CD4-positive, alpha-beta T cell treated with Interleukin-21 for 1 hour (primary cell): ENCODE measurements around the gene HSPB7.
"Not testable (repeated sequence)": the region's sequence is repeated elsewhere in the genome, so short reads cannot be mapped to it uniquely, and the experiment has no call there.

Experiments used
- DNase-seq: peaks from one replicate; pipeline ENCODE4 v3.0.0-alpha.2; 2020

The HSPB7 gene

DNA sequence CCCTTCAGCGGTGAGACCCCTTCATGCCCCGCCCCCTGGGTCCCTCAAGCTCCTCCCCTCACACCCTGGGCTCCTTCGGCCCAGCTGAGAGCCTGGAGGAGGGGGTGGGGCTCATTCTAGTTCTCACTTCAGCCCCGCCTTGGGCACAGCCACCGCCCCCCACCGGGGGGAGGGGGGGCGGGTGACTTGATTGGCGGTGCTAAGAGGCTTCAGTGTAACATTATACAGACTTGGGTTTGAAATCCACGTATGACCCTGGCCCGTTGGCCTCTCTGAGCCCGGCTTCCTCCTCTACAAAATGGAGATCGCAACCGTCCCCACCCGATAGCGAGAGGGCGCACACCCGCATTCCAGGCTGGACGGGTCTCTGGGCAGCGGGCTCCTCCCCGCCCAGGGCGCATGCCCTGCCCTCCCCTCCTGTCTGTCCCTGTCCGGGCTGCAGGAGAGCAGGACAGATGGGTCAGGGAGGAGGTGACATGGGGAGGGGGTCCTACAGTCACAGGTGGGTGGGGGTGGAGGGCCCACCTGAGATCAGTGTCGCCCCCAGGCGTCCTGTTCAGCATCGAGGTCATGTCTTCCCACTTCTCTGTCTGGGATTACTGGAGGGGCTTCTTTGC lies 30.8 kb upstream of the HSPB7 start:
- DNase-seq: peak; percentile 47

DNA sequence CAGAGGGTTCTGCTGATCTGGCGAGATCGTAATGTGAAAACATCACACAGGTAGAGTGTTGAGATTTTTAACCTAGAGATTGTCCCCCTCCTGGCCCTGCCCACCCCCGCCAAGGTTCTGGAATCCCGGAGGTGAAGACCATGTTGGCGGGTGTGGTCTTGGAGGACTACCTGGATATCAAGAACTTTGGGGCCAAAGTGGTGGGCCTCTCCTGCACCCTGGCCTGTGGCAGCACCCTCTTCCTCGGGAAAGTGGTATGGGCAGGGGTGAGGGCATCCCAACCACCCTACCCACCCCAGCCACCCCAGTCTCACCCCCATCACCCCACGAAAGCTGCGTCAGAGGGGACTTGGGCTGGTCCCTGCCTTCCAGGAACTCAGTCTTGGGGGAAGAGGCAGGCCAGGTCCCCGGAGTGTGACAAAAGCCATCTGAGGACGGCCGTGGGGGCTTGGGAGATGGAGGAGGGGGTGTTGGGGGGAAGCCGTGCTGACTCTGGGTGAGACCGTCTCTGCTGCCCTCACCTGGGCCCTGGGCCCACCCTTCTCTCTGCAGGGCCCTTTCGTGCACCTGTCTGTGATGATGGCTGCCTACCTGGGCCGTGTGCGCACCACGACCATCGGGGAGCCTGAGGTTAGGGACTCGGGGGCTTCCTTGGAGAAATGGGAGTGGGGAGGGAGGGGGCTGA lies 30.1 kb upstream of the HSPB7 start:
- DNase-seq: no peak

DNA sequence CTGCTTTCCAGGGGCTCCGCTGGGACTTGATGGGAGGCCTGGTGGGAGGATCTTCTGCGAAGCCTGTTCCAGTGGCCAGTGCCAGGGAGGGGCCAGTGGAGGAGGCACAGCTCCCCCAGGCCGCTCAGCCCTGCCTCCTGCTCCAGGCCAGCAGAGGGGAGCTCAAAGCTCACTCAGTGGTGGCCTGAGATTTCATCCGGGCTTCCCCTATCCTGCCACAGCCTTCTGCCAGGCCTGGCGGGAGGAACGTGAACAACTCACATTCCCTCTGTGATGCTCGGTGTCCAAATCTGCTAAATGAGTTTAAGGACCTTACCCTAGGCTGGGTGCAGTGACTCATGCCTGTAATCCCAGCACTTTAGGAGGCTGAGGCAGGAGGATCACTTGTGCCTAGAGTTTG lies 29.0 kb upstream of the HSPB7 start:
- DNase-seq: no peak

DNA sequence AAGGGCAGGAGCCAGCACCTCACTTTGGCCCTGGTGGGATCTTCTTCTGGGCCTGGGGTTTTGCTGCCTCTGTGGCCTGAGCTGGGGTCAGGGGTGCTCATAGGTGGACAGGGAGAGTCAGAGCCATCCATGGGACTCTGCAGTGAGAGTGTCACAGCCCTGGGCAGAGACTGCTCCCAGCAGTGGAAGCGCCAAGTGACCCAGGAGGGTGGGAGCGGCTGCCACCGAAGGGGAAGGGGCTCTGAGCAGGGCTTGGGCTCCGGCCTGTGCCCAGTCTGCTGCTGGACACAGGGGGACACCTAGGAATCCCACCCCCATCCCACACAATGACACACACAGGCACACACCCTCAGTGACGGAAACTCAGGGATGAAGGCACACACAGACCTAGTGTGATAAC lies 26.1 kb upstream of the HSPB7 start:
- DNase-seq: no peak

DNA sequence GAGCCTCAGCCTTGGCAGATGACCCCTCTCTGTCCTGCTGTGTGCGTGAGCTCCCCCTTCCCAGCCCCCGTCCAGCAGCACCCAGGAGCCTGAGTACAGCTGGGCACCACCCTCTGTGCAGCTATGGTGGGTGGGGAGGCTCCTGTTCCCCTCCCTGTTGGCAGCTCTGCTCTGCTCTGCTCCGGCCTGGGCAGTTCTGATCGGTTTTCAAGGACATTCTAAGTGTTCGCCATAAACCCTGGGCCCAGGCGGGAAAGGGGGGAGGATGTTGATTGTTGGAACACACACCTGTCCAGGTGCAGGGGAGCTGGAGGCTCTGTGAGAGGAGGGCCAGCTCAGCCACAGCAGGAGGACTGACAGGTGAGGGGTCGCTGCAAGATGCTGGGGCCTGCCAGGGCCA lies 25.7 kb upstream of the HSPB7 start, which contains the start of gene CLCNKB:
TSS of gene CLCNKB (plus strand) at position 262 of the 400 bp plus-strand sequence. CDS start 711 bp downstream, outside the sequence.
- DNase-seq: no peak

DNA sequence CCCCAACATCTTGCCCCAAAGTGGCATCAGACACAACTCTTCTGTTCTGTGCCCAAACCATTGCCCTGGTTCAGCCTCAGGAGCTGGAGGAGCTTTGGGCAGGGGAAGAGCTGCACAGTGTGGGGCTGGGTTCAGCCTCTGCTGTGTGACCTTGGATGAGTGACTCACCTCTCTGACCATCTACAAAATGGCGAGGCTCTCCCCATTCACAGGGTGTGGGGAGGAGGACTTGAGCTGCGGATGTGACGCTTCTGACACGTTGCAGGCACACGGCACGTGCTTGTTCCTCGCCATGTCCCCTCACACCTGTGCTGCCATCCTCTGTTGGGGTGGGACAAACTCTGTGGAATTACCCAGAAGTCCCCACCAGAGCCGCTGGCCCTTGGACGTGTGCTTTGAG lies 24.8 kb upstream of the HSPB7 start:
- not testable (repeated sequence) for DNase-seq

DNA sequence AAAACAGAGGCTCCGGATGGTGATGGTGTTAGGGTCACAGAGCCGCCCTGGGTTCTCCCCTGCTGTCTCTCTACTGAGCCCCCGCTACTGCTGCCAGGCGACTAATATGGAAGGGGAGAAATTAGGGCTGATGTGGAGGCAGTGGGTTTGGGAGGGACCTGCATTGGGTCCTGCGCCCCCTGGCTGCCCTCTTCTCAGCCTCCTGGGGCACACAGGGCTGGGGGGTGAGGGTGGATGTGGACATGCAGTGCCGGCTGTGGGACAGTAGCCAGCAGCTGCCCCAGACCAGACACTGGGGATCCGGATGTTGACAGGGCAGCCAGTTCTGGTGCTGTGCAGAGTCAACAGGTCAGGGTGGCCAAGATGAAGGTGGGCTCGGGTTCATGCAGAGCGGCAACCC lies 24.3 kb upstream of the HSPB7 start:
- no peak for DNase-seq

DNA sequence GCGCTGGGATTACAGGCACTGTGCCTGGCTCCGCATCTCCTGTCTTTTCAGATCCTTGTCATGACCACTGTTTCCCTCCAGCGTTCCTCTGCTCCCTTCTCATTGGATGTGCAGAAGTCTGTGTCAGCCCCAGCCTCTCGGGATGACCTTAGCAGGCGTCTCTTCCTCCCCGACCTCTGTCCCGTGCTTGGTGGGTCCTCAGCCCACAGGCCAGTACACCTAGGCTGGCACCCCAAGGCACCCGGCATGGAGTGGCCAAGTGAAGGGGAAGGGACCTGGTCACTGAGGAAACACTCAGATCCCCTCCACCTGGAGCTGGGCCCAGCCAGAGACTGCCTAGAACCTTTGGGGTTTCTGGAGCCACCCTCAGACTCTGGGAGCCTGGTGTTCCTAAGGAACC lies 23.4 kb upstream of the HSPB7 start:
- no peak for DNase-seq

DNA sequence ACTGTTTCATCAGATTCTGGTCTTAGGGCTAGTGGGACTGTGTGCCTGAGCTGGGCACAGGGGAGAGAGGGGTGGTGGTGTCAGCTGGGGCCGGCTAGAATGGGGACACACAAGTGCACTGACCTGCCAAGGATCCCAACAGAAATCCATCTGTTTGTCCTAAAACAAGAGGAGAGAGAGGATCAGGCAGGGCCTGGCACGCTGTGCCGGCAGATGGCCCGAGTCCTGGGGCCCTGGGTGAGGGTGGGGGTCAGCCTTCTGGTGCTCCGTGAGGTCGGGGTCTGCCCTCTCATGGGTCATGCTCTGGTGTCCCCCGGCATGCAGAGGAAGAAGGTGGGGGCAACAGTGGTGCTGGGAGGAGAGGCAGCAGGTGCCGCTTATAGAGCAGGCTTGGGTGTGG lies 22.0 kb upstream of the HSPB7 start:
- not testable (repeated sequence) for DNase-seq

DNA sequence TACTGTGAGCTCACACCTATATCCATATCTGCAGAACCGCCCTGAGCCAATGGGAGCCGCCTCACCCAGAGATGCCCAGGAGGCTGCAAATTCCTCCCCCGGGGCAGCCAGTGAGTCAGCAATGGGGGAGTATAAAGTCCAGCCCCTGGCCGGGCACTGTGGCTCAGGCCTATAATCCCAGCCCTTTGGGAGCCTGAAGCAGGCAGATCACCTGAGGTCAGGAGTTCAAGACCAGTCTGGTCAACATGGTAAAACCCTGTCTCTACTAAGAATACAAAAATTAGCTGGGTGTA lies 20.7 kb upstream of the HSPB7 start:
- no peak for DNase-seq

DNA sequence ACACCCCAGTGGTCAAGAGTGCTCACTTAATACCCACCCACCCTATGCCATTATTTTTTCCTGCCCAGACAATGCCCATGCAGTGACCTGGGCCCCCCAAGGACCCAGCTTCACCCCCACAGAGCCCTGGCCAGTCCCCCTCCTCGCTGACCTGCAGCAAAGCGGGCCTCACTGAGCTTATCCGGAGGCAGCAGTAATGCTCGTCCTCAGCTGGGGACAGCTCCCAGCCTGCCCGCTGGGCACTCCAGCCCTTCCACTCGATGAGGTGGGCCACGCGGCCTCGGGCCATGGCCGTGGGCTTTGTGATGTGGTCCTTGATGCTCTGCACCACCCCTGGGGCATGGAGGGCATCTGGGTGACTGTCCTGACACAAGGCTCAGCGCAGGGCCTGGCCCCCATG lies 18.6 kb upstream of the HSPB7 start:
- not testable (repeated sequence) for DNase-seq

DNA sequence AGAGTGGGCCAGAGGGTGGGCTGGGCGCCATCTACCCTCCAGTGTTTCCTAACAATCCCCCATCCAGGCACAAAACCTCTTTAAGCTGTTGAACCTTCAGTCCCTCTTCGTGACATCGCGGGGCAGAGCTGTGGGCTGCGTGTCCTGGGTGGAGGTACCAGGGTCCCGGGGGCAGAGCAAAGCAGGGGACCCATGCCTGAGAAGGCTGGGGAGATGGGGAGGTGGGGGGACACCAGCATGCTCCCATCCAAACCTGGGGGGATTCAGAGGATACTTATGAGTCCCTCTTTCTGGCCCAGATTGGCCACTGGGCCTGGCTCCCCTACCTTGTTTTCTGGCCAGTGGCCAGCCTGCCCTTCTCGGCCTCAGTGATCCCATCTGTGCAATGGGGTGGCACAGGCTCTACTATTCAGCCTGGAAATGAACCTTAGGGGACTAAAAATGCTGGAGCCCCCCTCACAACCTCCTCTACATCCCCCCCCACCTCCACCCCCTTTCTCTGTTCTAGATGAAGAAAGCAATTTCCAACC lies 15.3 kb upstream of the HSPB7 start:
- not testable (repeated sequence) for DNase-seq

DNA sequence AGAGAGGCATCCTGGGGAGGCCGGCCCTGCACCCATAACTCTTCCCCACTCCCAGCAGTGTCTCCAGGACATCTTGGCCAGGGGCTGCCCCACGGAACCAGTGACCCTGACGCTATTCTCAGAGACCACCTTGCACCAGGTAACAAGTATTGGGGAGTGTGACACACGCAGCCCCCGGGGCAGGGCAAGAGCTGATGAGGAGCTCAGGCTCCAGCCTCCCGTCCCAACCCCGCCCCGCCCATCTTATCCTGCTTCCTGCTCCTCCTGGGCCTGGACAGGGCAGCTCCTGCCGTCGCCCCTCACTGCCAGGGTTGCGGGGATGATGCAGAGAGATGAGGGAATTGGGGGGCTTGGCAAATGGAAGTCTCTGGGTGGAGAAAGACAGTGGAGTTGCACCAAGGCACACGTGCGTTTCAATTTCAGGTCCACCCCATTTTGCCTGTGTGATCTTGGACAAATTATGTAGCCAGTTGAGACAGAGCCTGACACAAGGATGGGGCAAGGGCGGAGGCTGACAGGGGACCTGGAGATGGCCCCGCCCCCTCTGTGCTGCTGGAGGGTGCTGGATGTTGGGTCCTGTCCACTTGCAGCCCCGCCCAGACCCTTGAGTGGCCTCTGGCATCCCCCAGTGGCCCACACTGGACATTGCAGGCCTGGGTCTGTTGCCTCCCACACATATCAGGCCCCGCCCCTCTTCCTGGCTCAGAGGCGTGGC lies 14.7 kb upstream of the HSPB7 start:
- peak; percentile 42 for DNase-seq

DNA sequence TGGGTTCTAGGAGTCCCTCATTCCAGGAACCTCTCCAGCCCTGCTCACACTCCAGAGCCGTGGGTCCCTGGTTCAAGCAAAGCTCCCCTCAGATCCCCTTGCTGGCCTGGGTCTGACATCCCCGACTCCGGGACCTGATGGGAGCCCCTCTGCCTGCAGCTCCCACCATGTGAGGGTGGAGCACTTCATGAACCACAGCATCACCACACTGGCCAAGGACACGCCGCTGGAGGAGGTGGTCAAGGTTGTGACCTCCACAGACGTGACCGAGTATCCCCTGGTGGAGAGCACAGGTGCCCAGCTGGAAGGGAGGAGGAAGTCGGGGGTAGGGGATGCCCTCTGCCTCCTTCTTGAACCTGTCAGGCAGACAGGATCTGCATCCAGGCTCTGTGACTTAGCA lies 13.7 kb upstream of the HSPB7 start:
- no peak for DNase-seq

DNA sequence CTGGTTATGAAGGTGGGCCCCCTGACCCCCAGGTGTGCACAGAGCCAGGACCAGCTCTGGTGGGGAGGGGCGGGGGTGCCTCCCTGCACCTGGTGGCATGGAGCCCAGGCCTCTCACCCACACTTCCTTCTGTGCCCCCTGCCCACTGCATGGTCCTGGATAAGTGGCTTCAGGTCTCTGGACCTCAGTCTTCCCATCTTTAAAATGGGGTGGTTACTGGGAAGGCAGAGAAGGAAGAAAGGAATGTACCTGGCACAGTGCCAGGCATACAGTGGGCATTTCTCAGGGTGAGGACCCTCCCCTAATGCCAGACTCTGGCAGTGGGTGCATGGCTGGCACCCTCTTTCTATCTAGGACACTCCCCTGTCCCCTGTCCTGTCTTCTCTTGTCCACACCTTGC lies 11.4 kb upstream of the HSPB7 start:
- DNase-seq: no peak

DNA sequence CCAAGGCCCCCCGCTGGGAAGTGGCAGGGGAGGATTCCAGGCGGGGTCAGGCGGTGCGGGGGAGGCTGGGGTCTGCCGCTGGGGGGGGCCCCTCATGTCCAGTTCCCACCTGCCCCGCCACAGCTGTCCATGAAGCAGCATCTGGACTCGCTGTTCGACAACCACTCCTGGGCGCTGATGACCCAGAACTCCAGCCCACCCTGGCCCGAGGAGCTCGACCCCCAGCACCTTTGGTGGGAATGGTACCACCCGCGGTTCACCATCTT lies 11.1 kb upstream of the HSPB7 start:
- not testable (repeated sequence) for DNase-seq

DNA sequence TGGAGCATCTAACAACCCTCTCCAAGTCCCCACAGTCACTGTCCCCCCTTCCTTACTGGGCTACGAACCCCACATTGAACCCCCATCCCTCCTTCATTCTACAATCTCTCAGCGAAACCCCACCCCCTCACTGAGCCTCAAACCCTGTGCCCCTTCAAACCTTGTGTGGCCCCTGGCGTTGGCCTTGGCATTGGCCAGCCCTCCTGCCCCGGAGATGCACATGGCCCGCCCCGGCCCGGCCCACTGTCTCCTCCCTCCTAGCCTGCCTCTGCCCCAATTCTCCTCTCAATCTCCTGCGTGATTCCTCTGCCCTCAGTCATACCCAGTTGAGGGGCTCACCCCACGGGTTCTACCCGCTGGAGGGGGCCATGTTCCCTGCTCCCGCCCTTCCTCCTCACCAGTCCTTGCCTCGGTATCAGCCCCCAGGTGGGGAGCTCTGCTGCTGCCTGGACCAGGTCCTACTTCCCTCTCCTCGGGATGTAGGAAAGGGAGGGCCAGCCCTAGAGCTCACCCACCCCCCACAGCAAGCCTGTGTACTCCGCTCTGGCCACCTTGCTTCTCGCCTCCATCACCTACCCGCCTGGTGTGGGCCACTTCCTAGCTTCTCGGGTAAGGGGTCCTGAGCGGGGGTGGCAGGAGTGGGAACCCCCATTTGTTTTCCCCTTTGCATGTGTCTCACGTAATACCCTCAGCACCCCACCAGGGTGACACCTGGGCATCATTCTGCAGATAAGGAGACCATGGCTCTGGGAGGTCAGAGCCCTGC lies 10.6 kb upstream of the HSPB7 start:
- no peak for DNase-seq

DNA sequence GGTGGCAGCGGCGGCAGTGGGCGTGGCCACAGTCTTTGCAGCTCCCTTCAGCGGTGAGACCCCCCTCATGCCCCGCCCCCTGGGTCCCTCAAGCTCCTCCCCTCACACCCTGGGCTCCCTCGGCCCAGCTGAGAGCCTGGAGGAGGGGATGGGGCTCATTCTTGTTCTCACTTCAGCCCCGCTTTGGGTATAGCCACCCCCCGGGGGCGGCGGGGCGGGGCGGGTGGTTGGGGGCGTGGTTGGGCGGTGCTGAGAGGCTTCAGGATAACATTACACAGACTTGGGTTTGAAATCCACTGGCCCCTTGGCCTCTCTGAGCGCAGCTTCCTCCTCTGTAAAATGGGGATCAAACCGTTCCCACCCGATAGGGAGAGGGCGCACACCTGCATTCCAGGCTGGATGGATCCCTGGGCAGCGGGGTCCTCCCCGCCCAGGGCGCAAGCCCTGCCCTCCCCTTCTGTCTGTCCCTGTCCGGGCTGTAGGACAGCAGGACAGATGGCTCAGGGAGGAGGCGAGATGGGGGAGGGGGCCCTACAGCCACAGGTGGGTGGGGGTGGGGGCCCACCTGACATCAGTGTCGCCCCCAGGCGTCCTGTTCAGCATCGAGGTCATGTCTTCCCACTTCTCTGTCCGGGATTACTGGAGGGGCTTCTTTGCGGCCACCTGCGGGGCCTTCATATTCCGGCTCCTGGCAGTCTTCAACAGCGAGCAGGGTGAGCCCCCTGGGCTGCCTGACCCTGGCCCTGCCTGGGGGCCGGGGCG lies 9.1 kb upstream of the HSPB7 start:
- DNase-seq: peak; percentile 31

DNA sequence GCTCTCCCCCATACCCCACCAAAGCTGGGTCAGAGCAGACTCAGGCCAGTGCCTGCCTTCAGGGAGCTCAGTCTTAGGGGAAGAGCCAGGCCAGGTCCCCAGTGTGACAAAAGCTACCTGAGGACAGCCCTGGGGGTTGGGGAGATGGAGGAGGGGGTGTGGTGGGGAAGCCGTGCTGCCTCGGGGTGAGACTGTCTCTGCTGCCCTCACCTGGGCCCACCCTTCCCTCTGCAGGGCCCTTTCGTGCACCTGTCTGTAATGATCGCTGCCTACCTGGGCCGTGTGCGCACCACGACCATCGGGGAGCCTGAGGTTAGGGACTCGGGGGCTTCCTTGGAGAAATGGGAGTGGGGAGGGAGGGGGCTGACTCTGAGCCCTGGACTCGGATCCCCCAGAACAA lies 8.5 kb upstream of the HSPB7 start:
- not testable (repeated sequence) for DNase-seq

DNA sequence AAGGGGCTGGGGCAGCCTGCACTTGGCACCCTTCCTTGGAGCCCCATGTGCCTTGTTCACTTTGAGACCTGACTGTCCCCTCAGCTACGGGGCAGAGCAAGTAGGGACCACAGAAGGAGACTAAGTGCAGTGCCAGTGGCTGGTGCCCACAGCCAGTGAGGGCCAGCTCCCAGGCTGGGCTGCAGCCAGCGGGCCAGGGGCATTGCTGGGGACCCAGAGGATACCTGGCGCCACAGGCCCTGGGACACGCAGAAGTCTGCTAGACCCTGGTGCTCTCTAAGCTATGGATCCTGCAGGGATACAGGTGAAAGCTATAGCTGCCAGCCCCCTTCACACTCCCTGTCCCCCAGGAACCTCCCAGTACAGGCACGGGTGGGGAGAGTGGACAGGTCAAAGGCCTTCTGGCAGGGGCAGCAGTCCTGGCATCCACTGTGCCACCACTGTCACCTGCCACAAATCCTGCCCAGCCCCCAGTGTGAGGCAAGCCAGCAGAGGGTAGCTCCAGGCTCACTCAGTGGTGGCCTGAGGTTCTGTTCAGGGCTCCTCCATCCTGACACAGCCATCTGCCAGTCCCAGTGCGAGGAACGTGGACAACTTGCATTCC lies 5.3 kb upstream of the HSPB7 start:
- DNase-seq: no peak

DNA sequence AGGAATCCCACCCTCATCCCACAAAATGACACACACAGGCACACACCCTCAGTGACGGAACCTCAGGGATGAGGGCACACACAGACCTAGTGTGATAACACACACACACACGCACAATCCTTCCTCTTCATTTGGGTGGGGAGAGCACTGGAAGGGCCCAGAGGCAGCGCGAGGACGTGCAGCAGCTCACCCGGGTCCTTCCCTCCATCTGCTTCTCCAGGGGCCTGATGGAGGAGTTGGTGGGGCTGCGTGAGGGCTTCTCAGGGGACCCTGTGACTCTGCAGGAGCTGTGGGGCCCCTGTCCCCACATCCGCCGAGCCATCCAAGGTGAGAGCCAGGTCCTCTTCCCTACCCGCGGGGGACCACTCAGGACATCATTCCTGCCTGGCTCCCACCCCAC lies 4.5 kb upstream of the HSPB7 start:
- DNase-seq: no peak

DNA sequence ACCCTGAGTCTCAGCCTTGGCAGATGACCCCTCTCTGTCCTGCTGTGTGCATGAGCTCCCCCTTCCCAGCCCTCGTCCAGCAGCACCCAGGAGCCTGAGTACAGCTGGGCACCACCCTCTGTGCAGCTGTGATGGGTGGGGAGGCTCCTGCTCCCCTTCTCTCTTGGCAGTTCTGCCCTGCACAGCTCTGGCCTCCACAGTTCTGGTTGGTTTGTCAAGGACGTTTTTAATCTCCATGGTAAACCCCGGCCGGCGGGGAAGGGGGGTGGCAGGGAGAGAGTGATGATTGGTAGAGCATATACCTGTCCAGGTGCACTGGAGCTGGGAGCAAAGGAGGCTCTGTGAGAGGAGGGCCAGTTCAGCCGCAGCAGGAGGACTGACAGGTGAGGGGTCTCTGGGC lies 3.8 kb upstream of the HSPB7 start, which contains the start of gene CLCNKA:
TSS of gene CLCNKA (plus strand) at position 356 of the 400 bp plus-strand sequence. CDS start 584 bp downstream, outside the sequence.
- DNase-seq: no peak
